ENCODE results near the gene RREB1. TPM values are rescaled to one million over a fixed set of nuclear protein-coding genes. Genes with fewer than 3 reads are reported as not detected.

Gene RREB1
- total and polyA plus RNA-seq, 2 experiments from 2014 or later = 8.5 to 25.5 TPM

GRCh38 chr6:7215131-7215530, 107.4 kb downstream of the RREB1 start:
- no peaks in the 10 kb centered on the region for H3K27me3 ChIP-seq (ENCODE audit: insufficient read depth)
- H3K27me3 Mint-ChIP-seq (ENCODE audit: insufficient read depth, low read depth, poor library complexity) = peaks cover 5% of the 10 kb centered on the region
- no peaks in the 10 kb centered on the region; the same call in 1 of the 2 replicates for H4K20me1 ChIP-seq (replicated peaks; ENCODE audit: insufficient read depth)
- no peaks in the 10 kb centered on the region for H3K9me2 ChIP-seq (ENCODE audit: insufficient read depth)
- no peak for DNase-seq (ENCODE audit: low spot score)
- TF ChIP-seq ZNF462 (CRISPR knock-in tag; IDR thresholded peaks at IDR 0.05) (no peak), ZNF114 (CRISPR knock-in tag; IDR thresholded peaks at IDR 0.05) (no peak), JUNB (IDR thresholded peaks at IDR 0.05; ENCODE audit: unreplicated experiment) (no peak), REST (IDR thresholded peaks at IDR 0.05; ENCODE audit: unreplicated experiment) (no peak), STAT1 (IDR thresholded peaks at IDR 0.05; ENCODE audit: unreplicated experiment) (no peak), ZNF331 (CRISPR knock-in tag; IDR thresholded peaks at IDR 0.05; ENCODE audit: low read depth) (no peak), CREB1 (CRISPR knock-in tag; IDR thresholded peaks at IDR 0.05; ENCODE audit: low read depth) (no peak), EZH2phosphoT487 (IDR thresholded peaks at IDR 0.05; ENCODE audit: unreplicated experiment) (no peak), EZH2 (IDR thresholded peaks at IDR 0.05; ENCODE audit: low read depth, unreplicated experiment) (no peak), POLR2AphosphoS5 (IDR thresholded peaks at IDR 0.05; ENCODE audit: low read depth) (no peak), NANOG (IDR thresholded peaks at IDR 0.05; ENCODE audit: borderline replicate concordance) (no peak), CTCF (conservative IDR thresholded peaks at IDR 0.05; ENCODE audit: low read depth in 2 of 2) (no peak)
- peaks cover 40% of the 10 kb centered on the region for H3K36me3 Mint-ChIP-seq (ENCODE audit: low read depth)
- no peak overlapping the region for H3K4me3 ChIP-seq
- peaks cover 13% of the 10 kb centered on the region for H3K4me1 Mint-ChIP-seq
- no peak overlapping the region for H3K27ac Mint-ChIP-seq
- H3K9me3 Mint-ChIP-seq = no peaks in the 10 kb centered on the region
- H3K27ac ChIP-seq (ENCODE audit: low read depth) = no peak overlapping the region
- H3F3A ChIP-seq (replicated peaks; ENCODE audit: low read depth) = no peaks in the 10 kb centered on the region
- no peak overlapping the region for H3K4me3 Mint-ChIP-seq
- H3K4me2 ChIP-seq = no peak overlapping the region
- no peak overlapping the region for H2AFZ ChIP-seq
- H3K4me1 ChIP-seq (ENCODE audit: insufficient read depth) = no peaks in the 10 kb centered on the region; the same call in 1 of the 2 replicates
- no peak for ATAC-seq
- H3K79me2 ChIP-seq (replicated peaks; ENCODE audit: insufficient read depth) = no peaks in the 10 kb centered on the region
- no peaks in the 10 kb centered on the region; the same call in 1 of the 2 replicates for H3K36me3 ChIP-seq (ENCODE audit: insufficient read depth)

Measured in GM23338 (cell line).